Upper lobe of left lung (tissue), 6 donors: ENCODE measurements around the gene MLLT6. TPM values are rescaled to one million over a fixed set of nuclear protein-coding genes. Genes with fewer than 3 reads are reported as not detected.

Source experiments
- ATAC-seq, 2 donors: fragments of 200-7000 bp; cut with Tn5 transposase; one replicate each; pipeline ENCODE4 v1.9.1; 2022; ENCODE audit warnings: mild to moderate bottlenecking in 2 of 2, moderate library complexity in 2 of 2; ENCODE audit not compliant: low FRiP score in 2 of 2
- DNase-seq, 2 donors: peaks; one replicate each; pipeline ENCODE4 v3.0.0-alpha.2; 2019 to 2020
- H3K27ac ChIP-seq, 4 donors: fragments of 200-600 bp; sonication (generic); one replicate each; pipeline ENCODE4 v1.5.1; 2016 to 2019
- H3K27me3 ChIP-seq, 4 donors: fragments of 200-600 bp; sonication (generic); one replicate each; pipeline ENCODE4 v1.5.1; 2017 to 2019
- H3K36me3 ChIP-seq, 4 donors: fragments of 200-600 bp; sonication (generic); one replicate each; pipeline ENCODE4 v1.5.1; 2016 to 2019
- H3K4me1 ChIP-seq, 4 donors: fragments of 200-600 bp; sonication (generic); one replicate each; pipeline ENCODE4 v1.5.1; 2018 to 2019
- H3K4me3 ChIP-seq, 4 donors: fragments of 200-600 bp; sonication (generic); one replicate each; pipeline ENCODE4 v1.5.1; 2017 to 2019; ENCODE audit warnings: mild to moderate bottlenecking in 2 of 4, moderate library complexity in 1 of 4
- H3K9me3 ChIP-seq, 4 donors: fragments of 200-600 bp; sonication (generic); one replicate each; pipeline ENCODE4 v1.5.1; 2018 to 2019
- EP300 ChIP-seq, 4 donors: sonication (generic); formaldehyde crosslinking; IDR thresholded peaks; one replicate each; pipeline ENCODE4 v1.5.1; 2017; ENCODE audit warnings: antibody characterized with exemption in 4 of 4, control low read depth in 2 of 4
- POLR2A ChIP-seq, 4 donors: fragments of 450-650 bp; IDR thresholded peaks; one replicate each; pipeline ENCODE4 v1.5.1; 2016 to 2017; ENCODE audit warnings: antibody characterized with exemption in 4 of 4, mild to moderate bottlenecking in 2 of 4
- POLR2AphosphoS5 ChIP-seq, 2 donors: sonication (generic); formaldehyde crosslinking; IDR thresholded peaks; one replicate each; pipeline ENCODE4 v1.5.1; 2017; ENCODE audit warnings: antibody characterized with exemption in 2 of 2
- WGBS, 2 donors: methylation state at CpG; one replicate each; pipeline ENCODE4 v1.1.5; 2017 to 2018; 5-methylcytosine and 5-hydroxymethylcytosine counted together
- total RNA-seq, 6 donors: library from RNA; depleted of rRNA in 4 of 6; stranded (reverse); fragments of >200 nt in 4 of 6; gene quantifications; one replicate each; pipeline versions ENCODE4 v1.1.0 to v1.2.1, GENCODE V29; 2016 to 2021
- TF ChIP-seq, protein P1 (sequence below), 6 experiments: fragments of 450-650 bp in 4 of 6; fragments of 200-600 bp in 2 of 6; sonication (generic) in 2 of 6; IDR thresholded peaks; one replicate each; pipeline ENCODE4 v1.5.1; 2016 to 2019; ENCODE audit warnings: antibody characterized with exemption in 6 of 6
- donor health status: DM: no; HTN: no; CAD: no; lungs with moderate emphysema.
- donor health status: DM: no; HTN: yes; CAD: no; lungs with severe emphysema.

The MLLT6 gene
- total RNA-seq, result 100 to 1,000 TPM in 4 of 6 donors, 10 to 100 TPM in 2; 69.2 to 305 (median 122) TPM

DNA sequence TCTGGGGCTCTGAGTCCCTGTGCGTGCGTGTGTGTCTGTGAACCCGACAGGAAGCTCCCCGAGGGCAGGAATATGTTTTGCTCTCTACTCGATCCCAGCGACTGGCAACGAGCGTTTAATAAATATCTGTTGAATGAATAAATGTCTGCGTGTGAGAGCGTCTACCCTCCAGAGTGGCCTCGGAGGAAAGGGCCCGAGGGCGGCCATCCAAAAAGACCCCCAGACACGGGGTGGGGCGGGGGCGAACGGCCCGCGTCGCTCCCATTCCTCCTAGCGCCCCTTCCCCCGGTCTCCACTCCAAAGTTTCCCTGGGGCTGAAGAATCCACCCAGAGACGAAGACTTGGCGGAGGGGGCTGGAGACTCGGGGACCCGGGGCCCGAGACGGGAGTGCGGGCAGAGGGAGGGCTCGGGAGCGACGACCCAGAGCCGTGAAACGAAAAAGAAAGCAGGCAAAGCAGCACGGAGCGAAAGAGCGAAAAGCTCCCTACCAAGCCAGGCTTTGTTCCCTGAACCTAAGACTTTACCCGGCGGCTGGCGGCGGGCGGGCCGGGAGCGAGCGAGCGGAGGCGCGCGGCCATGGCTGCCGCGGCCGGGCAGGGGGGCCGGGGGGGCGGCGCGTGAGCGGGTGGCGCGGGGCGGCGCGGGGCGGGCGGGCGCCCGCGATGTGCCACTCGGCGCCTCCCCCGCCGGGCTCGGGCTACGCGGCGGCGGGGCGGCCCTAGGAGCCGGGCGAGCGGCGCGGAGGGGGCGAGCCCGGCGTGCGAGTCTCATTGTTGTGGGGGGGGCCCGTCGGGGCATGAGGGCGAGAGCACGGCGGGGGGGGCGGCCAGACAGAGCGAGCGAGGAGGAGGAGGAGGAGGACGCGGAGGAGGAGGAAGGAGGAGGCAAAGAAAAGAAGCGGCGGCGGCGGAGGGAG is at the start of gene MLLT6:
MLLT6 (plus strand) TSS at position 668 of the 917 bp plus-strand sequence. CDS start 360 bp downstream, outside the sequence.
- whole genome bisulfite sequencing, 2 donors, result 1% methylated on average over 27 to 61 of the region's 100 CpGs
- peak; percentile 77 to 96 for DNase-seq

DNA sequence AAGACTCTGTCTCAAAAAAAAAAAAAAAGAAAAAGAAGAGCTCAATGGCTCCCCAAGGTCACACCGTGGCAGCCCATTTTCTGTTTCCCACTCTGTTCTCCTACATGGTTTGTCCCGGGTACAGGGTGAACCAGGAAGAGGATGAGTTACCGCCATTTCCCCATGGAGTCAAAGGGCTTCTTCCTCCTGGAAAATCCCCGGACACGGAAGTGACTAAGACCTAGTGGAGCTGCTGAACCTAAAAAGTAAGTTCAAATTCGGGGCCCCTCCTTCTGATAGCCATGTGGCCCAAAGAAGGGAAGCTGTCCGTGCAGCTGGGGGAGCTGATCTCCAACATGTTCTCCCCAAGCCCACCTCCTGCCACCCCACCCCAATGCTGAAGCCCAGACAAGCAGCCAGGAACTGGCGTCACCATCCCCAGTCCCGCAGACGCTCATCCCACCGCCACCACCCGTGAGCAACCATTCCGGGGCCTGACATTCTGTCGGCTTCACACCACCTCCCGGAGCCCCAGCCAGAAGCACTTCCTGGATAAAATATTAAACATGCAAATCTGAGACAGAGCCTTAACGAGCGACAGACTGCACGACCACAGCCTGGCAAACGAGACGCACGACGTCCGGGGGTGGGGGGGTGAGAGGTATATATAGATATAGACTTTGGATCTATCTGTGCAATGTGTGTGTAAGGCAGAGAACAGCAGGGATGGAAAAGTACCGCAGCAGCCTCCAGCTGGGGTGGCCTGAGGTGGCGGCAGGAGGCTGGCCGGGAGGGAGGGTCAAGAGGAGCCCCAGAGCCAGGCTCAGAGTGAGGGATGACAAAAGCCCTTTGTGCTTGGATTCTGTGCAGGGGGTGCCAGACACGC is 47.9 kb upstream of the MLLT6 start:
- no peak for ATAC-seq
- Histone ChIP-seq H3K4me1 (peaks cover 0 to 19% (median 2%) of the 10 kb centered on the region in 4 donors), H3K9me3 (no peaks in the 10 kb centered on the region), H3K27me3 (peaks cover 0 to 10% (median 0%) of the 10 kb centered on the region in 4 donors), H3K4me3 (no peak overlapping the region), H3K36me3 (no peaks in the 10 kb centered on the region), H3K27ac (no peak overlapping the region)
- TF ChIP-seq POLR2AphosphoS5 (IDR thresholded peaks at IDR 0.05) (no peak), POLR2A (IDR thresholded peaks at IDR 0.05) (no peak), EP300 (IDR thresholded peaks at IDR 0.05) (no peak)
- TF ChIP-seq, protein P1, sequence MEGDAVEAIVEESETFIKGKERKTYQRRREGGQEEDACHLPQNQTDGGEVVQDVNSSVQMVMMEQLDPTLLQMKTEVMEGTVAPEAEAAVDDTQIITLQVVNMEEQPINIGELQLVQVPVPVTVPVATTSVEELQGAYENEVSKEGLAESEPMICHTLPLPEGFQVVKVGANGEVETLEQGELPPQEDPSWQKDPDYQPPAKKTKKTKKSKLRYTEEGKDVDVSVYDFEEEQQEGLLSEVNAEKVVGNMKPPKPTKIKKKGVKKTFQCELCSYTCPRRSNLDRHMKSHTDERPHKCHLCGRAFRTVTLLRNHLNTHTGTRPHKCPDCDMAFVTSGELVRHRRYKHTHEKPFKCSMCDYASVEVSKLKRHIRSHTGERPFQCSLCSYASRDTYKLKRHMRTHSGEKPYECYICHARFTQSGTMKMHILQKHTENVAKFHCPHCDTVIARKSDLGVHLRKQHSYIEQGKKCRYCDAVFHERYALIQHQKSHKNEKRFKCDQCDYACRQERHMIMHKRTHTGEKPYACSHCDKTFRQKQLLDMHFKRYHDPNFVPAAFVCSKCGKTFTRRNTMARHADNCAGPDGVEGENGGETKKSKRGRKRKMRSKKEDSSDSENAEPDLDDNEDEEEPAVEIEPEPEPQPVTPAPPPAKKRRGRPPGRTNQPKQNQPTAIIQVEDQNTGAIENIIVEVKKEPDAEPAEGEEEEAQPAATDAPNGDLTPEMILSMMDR (IDR thresholded peaks at IDR 0.05), result no peak
- WGBS, 2 donors, result 63 to 67% methylated on average over 26 to 27 of the region's 27 CpGs
- DNase-seq, result no peak

More for the DNA sequence above, at the start of gene MLLT6:
- Histone ChIP-seq H3K27ac (peak within 1 kb of the TSS; percentile 94 to 98 (median 96)), H3K27me3 (peaks cover 0 to 3% (median 0%) of the 10 kb centered on the region in 4 donors), H3K9me3 (no peaks in the 10 kb centered on the region), H3K4me3 (peak within 1 kb of the TSS; percentile 78 to 97 (median 93)), H3K4me1 (peaks cover 36 to 60% (median 44%) of the 10 kb centered on the region in 4 donors), H3K36me3 (peaks cover 0 to 21% (median 11%) of the 10 kb centered on the region in 4 donors)
- TF ChIP-seq EP300 (IDR thresholded peaks at IDR 0.05), result no peak
- TF ChIP-seq POLR2A (IDR thresholded peaks at IDR 0.05), result peak in 1 of 4 donors; percentile 50
- TF ChIP-seq, protein P1 (IDR thresholded peaks at IDR 0.05), result peak in 1 of 6 experiments; percentile 7
- TF ChIP-seq POLR2AphosphoS5 (IDR thresholded peaks at IDR 0.05), result peak; percentile 41 to 47
- peak; percentile 61 to 62 for ATAC-seq

DNA sequence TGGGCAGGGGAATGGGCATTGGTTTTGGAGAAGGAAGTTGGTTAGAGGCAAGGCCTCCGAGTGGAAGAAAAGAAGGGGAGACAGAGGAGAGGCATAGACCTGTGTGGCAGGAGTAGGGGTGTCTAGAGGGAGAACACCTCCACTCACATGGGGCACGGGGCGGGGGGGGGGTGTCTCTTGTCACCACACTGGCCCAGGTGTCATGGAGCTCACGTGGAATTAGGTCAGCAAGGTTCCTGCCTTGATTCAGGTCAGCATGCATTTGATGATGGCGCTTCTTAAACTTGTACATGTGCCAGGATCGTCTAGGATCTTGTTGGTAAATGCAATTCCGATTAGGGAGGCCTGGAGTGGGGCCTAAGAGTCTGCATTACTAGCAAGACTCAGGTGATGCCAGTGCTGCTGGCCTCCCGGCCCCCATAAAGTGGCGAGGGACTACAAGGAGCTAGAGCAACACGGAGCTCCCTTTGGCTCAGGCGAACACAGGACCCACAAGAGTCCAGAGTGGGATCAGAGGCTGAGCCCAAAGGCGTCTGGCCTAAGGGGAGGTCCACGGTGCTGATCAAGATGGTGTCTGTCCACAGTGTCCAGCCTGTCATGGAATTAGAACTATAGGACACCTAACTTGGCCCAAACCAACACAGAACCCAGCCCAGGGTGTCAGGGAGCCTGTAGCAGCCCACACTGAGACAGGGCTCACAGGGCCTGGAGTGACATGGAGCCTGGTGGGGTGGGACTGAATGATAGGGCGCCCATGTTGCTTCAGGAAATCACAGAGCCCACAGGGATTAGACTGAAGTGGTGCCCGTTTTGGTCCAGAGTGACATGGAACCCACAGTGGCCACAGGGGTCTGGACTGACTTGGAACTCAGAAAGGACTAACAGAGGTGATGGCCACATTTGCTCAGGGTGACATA is 47.0 kb upstream of the MLLT6 start:
- Histone ChIP-seq H3K4me3 (no peak overlapping the region), H3K27ac (no peak overlapping the region), H3K36me3 (no peaks in the 10 kb centered on the region), H3K27me3 (peaks cover 0 to 10% (median 0%) of the 10 kb centered on the region in 4 donors), H3K9me3 (no peaks in the 10 kb centered on the region), H3K4me1 (peaks cover 0 to 19% (median 2%) of the 10 kb centered on the region in 4 donors)
- DNase-seq (no peak), ATAC-seq (no peak)
- 79 to 85% methylated on average over 15 of the region's 15 CpGs for WGBS, 2 donors
- no peak for TF ChIP-seq EP300 (IDR thresholded peaks at IDR 0.05)
- TF ChIP-seq, protein P1 (IDR thresholded peaks at IDR 0.05), result no peak
- no peak for TF ChIP-seq POLR2AphosphoS5 (IDR thresholded peaks at IDR 0.05)
- no peak for TF ChIP-seq POLR2A (IDR thresholded peaks at IDR 0.05)

DNA sequence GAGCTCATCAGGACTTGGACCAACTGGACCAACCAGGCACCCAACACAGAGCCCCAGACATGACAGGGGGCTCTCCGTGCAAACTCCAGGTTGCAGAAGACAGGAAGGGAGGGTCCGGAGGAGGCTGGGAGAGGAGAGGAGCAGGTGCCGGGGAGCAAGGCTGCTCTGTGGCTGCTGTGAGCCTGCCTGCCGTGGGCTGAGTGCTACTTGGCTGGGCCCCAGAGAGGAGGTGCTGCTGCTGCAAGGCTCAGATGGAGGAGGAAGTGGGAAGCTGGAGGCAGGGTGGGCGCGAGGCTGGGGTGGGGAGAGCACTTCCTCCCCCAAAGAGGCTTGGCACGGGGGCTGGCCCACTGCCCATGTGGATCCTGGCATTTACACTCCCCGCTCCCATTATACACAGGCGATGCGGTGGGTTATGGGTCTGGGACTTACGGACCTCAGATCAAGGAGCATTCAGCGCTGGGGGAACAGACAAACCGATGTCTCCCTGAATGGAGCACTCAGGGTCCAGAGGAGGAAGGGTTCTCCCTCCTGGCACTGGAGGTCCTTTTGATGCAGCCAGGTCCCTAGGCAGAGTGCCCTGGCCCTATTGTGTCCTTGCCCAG is 46.2 kb upstream of the MLLT6 start:
- WGBS, 2 donors, result 25 to 31% methylated on average over 5 to 13 of the region's 13 CpGs
- H3K27me3 ChIP-seq, result peaks cover 0 to 10% (median 0%) of the 10 kb centered on the region in 4 donors
- DNase-seq, result no peak

More for the DNA sequence above, 46.2 kb upstream of the MLLT6 start:
- Histone ChIP-seq H3K9me3 (no peaks in the 10 kb centered on the region), H3K4me3 (no peak overlapping the region), H3K4me1 (peaks cover 0 to 19% (median 2%) of the 10 kb centered on the region in 4 donors), H3K36me3 (no peaks in the 10 kb centered on the region), H3K27ac (no peak overlapping the region)
- TF ChIP-seq, protein P1 (IDR thresholded peaks at IDR 0.05), result no peak
- TF ChIP-seq EP300 (IDR thresholded peaks at IDR 0.05) (no peak), POLR2AphosphoS5 (IDR thresholded peaks at IDR 0.05) (no peak), POLR2A (IDR thresholded peaks at IDR 0.05) (no peak)
- ATAC-seq, result no peak
